Mucosa of descending colon (tissue), 3 donors: ENCODE measurements around the gene MAN1C1. TPM values are rescaled to one million over a fixed set of nuclear protein-coding genes. Genes with fewer than 3 reads are reported as not detected.

ENCODE experiments used
- ATAC-seq: fragments of 200-7000 bp; cut with Tn5 transposase; one replicate; pipeline ENCODE4 v1.9.1; 2020; ENCODE audit warnings: mild to moderate bottlenecking, moderate library complexity
- DNase-seq, 3 donors: peaks; one replicate each; pipeline ENCODE4 v3.0.0-alpha.2; 2020
- H3K36me3 ChIP-seq: fragments of 200-600 bp; one replicate; pipeline ENCODE4 v1.8.0; 2021; ENCODE audit warnings: low read depth, mild to moderate bottlenecking
- H3K4me1 ChIP-seq: fragments of 200-600 bp; one replicate; pipeline ENCODE4 v1.8.0; 2021; ENCODE audit warnings: low read depth, mild to moderate bottlenecking
- H3K4me3 ChIP-seq: fragments of 200-600 bp; one replicate; pipeline ENCODE4 v1.8.0; 2021; ENCODE audit warnings: mild to moderate bottlenecking
- H3K9me3 ChIP-seq: fragments of 200-600 bp; one replicate; pipeline ENCODE4 v1.8.0; 2021; ENCODE audit warnings: mild to moderate bottlenecking
- CTCF ChIP-seq: fragments of 200-600 bp; IDR thresholded peaks from one replicate; pipeline ENCODE4 v1.8.0; 2022; ENCODE audit warnings: antibody characterized with exemption, mild to moderate bottlenecking
- intact Hi-C, 2 donors: fragments of 100-400 bp; cut with DNase I in 1 of 2; cut with micrococcal nuclease in 1 of 2; formaldehyde crosslinking; loops; one replicate each; pipeline versions ENCODE4 v1.11.0 to v1.11.1; 2022; cut with DNase I, micrococcal nuclease
- total RNA-seq, 3 donors: library from RNA; stranded (reverse); fragmentation: NEBNext Ultra II Directional in 2 of 3; extraction: Animal tissue kit (Norgen Biotek cat#: 25700) in 2 of 3; gene quantifications; one replicate each; pipeline versions ENCODE4 v1.2.1 to v1.2.4, GENCODE V29; 2021 to 2023
- donor health status: DM: no; HTN: no; CAD: no; lungs with moderate emphysema.
- donor health status: DM: no; HTN: no; CAD: no.
- donor health status: DM: no; HTN: yes; CAD: no.

Gene MAN1C1
- total RNA-seq, 3 donors from 2014 or later: 2.5 to 22.0 (median 6.1) TPM

- Histone ChIP-seq H3K4me1 (no peaks in the 10 kb centered on the region), H3K36me3 (no peaks in the 10 kb centered on the region), H3K4me3 (no peak overlapping the region), H3K9me3 (no peaks in the 10 kb centered on the region)
- no peak for DNase-seq
- no peak for ATAC-seq
- intact Hi-C loops: no loop called here
- TF ChIP-seq CTCF: no peak
Observed at GRCh38 chr1:25685211-25685750, 68.7 kb downstream of the MAN1C1 start.

- no peak overlapping the region for H3K4me3 ChIP-seq
- intact Hi-C loops: no loop called here
- DNase-seq: no peak
- H3K9me3 ChIP-seq: no peaks in the 10 kb centered on the region
- no peak for ATAC-seq
- H3K4me1 ChIP-seq: no peaks in the 10 kb centered on the region
- TF ChIP-seq CTCF: no peak
- H3K36me3 ChIP-seq: no peaks in the 10 kb centered on the region
Observed at GRCh38 chr1:25685938-25686665, 69.5 kb downstream of the MAN1C1 start.

GRCh38 chr1:25687221-25688017, 70.8 kb downstream of the MAN1C1 start:
- Histone ChIP-seq H3K36me3 (no peaks in the 10 kb centered on the region), H3K4me3 (no peak overlapping the region), H3K4me1 (no peaks in the 10 kb centered on the region), H3K9me3 (no peaks in the 10 kb centered on the region)
- ATAC-seq: no peak
- no peak for TF ChIP-seq CTCF
- no peak for DNase-seq
- intact Hi-C loops: no loop called here

GRCh38 chr1:25688390-25689119, 72.0 kb downstream of the MAN1C1 start:
- H3K4me1 ChIP-seq: no peaks in the 10 kb centered on the region
- H3K9me3 ChIP-seq: no peaks in the 10 kb centered on the region
- TF ChIP-seq CTCF: no peak
- DNase-seq: peak in 2 of 3 donors; percentile 52 to 64
- H3K36me3 ChIP-seq: no peaks in the 10 kb centered on the region
- intact Hi-C loops: no loop called here
- no peak overlapping the region for H3K4me3 ChIP-seq
- ATAC-seq: peak; percentile 87

- Histone ChIP-seq H3K36me3 (no peaks in the 10 kb centered on the region), H3K4me1 (no peaks in the 10 kb centered on the region), H3K4me3 (no peak overlapping the region), H3K9me3 (no peaks in the 10 kb centered on the region)
- ATAC-seq (no peak), DNase-seq (no peak)
- no peak for TF ChIP-seq CTCF
- intact Hi-C loops: loop anchor here in 1 of 2 donors (10.0 kb wide), 1 partner anchor 55 kb away; no protein-coding TSS in a partner anchor
Observed at GRCh38 chr1:25689686-25690381, 73.2 kb downstream of the MAN1C1 start.
